WTC11 (cell line): ENCODE measurements around the gene FAM193A.

Experiments used
- ETV6 ChIP-seq: sonication (generic); formaldehyde crosslinking; IDR thresholded peaks from 2 replicates; pipeline ENCODE4 v1.8.1; 2022; ENCODE audit warnings: mild to moderate bottlenecking, missing genetic modification reagents
- FOXJ3 ChIP-seq: sonication (generic); formaldehyde crosslinking; IDR thresholded peaks from 2 replicates; pipeline ENCODE4 v1.9.0; 2021; ENCODE audit warnings: missing genetic modification reagents, mild to moderate bottlenecking, borderline replicate concordance
- ZNF416 ChIP-seq: fragments of 250-450 bp; sonication (Bioruptor Pico); IDR thresholded peaks from 2 replicates; pipeline ENCODE4 v1.9.0; 2021; ENCODE audit warnings: mild to moderate bottlenecking, inconsistent platforms
- TF ChIP-seq, protein P1 (sequence below): fragments of 200-600 bp; IDR thresholded peaks from 2 replicates; pipeline ENCODE4 v1.8.0; 2022; ENCODE audit warnings: antibody characterized with exemption
- TF ChIP-seq, protein P2 (sequence below): sonication (generic); formaldehyde crosslinking; IDR thresholded peaks from 2 replicates; pipeline ENCODE4 v1.8.1; 2023; ENCODE audit warnings: mild to moderate bottlenecking, missing genetic modification reagents, moderate library complexity
- TF ChIP-seq, protein P3 (sequence below): sonication (generic); formaldehyde crosslinking; IDR thresholded peaks from 2 replicates; pipeline ENCODE4 v1.8.1; 2022; ENCODE audit warnings: low read depth, missing genetic modification reagents, borderline replicate concordance
- TF ChIP-seq, protein P4 (sequence below): sonication (generic); formaldehyde crosslinking; IDR thresholded peaks from 2 replicates; pipeline ENCODE4 v1.8.0; 2022; ENCODE audit warnings: mild to moderate bottlenecking, missing genetic modification reagents
- TF ChIP-seq, protein P5 (sequence below): fragments of 250-450 bp; sonication (Bioruptor Pico); IDR thresholded peaks from 2 replicates; pipeline ENCODE4 v1.9.0; 2021; ENCODE audit warnings: mild to moderate bottlenecking, borderline replicate concordance
- TF ChIP-seq, protein P6 (sequence below): sonication (generic); formaldehyde crosslinking; IDR thresholded peaks from 2 replicates; pipeline ENCODE4 v1.8.1; 2022; ENCODE audit warnings: mild to moderate bottlenecking, moderate library complexity, missing genetic modification reagents

DNA sequence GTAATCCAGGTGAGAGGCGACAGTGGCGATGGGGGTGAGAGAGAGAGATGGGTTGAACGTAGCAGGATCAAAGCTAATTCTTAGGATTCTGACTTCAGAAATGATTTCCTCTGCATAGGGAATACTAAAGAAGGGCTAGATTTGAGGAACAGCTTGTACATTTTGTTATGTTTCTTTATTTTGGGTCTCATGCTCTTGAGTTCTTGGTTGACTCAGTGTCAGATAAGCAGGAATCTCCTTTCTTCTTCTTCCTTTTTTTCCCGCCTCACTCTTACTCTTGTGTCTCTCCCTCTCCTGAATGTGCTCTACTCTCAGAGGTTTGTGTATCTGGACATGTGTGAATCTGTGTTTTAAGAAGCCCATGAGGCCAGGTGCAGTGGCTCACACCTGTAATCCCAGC is 36.4 kb downstream of the FAM193A start:
- TF ChIP-seq, protein P1, sequence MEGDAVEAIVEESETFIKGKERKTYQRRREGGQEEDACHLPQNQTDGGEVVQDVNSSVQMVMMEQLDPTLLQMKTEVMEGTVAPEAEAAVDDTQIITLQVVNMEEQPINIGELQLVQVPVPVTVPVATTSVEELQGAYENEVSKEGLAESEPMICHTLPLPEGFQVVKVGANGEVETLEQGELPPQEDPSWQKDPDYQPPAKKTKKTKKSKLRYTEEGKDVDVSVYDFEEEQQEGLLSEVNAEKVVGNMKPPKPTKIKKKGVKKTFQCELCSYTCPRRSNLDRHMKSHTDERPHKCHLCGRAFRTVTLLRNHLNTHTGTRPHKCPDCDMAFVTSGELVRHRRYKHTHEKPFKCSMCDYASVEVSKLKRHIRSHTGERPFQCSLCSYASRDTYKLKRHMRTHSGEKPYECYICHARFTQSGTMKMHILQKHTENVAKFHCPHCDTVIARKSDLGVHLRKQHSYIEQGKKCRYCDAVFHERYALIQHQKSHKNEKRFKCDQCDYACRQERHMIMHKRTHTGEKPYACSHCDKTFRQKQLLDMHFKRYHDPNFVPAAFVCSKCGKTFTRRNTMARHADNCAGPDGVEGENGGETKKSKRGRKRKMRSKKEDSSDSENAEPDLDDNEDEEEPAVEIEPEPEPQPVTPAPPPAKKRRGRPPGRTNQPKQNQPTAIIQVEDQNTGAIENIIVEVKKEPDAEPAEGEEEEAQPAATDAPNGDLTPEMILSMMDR = no peak
- TF ChIP-seq ZNF416 (CRISPR knock-in tag) (no peak), FOXJ3 (CRISPR knock-in tag) (no peak), ETV6 (no peak)
- TF ChIP-seq, protein P2, sequence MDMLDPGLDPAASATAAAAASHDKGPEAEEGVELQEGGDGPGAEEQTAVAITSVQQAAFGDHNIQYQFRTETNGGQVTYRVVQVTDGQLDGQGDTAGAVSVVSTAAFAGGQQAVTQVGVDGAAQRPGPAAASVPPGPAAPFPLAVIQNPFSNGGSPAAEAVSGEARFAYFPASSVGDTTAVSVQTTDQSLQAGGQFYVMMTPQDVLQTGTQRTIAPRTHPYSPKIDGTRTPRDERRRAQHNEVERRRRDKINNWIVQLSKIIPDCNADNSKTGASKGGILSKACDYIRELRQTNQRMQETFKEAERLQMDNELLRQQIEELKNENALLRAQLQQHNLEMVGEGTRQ (CRISPR knock-in tag) = no peak
- TF ChIP-seq, protein P3, sequence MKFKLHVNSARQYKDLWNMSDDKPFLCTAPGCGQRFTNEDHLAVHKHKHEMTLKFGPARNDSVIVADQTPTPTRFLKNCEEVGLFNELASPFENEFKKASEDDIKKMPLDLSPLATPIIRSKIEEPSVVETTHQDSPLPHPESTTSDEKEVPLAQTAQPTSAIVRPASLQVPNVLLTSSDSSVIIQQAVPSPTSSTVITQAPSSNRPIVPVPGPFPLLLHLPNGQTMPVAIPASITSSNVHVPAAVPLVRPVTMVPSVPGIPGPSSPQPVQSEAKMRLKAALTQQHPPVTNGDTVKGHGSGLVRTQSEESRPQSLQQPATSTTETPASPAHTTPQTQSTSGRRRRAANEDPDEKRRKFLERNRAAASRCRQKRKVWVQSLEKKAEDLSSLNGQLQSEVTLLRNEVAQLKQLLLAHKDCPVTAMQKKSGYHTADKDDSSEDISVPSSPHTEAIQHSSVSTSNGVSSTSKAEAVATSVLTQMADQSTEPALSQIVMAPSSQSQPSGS = no peak
- TF ChIP-seq, protein P4, sequence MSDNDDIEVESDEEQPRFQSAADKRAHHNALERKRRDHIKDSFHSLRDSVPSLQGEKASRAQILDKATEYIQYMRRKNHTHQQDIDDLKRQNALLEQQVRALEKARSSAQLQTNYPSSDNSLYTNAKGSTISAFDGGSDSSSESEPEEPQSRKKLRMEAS (CRISPR knock-in tag) = no peak
- TF ChIP-seq, protein P5, sequence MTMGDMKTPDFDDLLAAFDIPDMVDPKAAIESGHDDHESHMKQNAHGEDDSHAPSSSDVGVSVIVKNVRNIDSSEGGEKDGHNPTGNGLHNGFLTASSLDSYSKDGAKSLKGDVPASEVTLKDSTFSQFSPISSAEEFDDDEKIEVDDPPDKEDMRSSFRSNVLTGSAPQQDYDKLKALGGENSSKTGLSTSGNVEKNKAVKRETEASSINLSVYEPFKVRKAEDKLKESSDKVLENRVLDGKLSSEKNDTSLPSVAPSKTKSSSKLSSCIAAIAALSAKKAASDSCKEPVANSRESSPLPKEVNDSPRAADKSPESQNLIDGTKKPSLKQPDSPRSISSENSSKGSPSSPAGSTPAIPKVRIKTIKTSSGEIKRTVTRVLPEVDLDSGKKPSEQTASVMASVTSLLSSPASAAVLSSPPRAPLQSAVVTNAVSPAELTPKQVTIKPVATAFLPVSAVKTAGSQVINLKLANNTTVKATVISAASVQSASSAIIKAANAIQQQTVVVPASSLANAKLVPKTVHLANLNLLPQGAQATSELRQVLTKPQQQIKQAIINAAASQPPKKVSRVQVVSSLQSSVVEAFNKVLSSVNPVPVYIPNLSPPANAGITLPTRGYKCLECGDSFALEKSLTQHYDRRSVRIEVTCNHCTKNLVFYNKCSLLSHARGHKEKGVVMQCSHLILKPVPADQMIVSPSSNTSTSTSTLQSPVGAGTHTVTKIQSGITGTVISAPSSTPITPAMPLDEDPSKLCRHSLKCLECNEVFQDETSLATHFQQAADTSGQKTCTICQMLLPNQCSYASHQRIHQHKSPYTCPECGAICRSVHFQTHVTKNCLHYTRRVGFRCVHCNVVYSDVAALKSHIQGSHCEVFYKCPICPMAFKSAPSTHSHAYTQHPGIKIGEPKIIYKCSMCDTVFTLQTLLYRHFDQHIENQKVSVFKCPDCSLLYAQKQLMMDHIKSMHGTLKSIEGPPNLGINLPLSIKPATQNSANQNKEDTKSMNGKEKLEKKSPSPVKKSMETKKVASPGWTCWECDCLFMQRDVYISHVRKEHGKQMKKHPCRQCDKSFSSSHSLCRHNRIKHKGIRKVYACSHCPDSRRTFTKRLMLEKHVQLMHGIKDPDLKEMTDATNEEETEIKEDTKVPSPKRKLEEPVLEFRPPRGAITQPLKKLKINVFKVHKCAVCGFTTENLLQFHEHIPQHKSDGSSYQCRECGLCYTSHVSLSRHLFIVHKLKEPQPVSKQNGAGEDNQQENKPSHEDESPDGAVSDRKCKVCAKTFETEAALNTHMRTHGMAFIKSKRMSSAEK (CRISPR knock-in tag) = no peak
- TF ChIP-seq, protein P6, sequence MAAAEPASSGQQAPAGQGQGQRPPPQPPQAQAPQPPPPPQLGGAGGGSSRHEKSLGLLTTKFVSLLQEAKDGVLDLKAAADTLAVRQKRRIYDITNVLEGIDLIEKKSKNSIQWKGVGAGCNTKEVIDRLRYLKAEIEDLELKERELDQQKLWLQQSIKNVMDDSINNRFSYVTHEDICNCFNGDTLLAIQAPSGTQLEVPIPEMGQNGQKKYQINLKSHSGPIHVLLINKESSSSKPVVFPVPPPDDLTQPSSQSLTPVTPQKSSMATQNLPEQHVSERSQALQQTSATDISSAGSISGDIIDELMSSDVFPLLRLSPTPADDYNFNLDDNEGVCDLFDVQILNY = no peak
